Activated CD8-positive, alpha-beta memory T cell treated with anti-CD3 and anti-CD28 coated beads for 1 hour (primary cell): ENCODE measurements around the gene RFT1.

Source experiments
- DNase-seq, 2 donors: peaks; one replicate each; pipeline ENCODE4 v3.0.0-alpha.2; 2020; ENCODE audit warnings: low read depth in 1 of 2; ENCODE audit errors: extremely low read depth in 1 of 2

RFT1 gene, protein sequence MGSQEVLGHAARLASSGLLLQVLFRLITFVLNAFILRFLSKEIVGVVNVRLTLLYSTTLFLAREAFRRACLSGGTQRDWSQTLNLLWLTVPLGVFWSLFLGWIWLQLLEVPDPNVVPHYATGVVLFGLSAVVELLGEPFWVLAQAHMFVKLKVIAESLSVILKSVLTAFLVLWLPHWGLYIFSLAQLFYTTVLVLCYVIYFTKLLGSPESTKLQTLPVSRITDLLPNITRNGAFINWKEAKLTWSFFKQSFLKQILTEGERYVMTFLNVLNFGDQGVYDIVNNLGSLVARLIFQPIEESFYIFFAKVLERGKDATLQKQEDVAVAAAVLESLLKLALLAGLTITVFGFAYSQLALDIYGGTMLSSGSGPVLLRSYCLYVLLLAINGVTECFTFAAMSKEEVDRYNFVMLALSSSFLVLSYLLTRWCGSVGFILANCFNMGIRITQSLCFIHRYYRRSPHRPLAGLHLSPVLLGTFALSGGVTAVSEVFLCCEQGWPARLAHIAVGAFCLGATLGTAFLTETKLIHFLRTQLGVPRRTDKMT

DNA sequence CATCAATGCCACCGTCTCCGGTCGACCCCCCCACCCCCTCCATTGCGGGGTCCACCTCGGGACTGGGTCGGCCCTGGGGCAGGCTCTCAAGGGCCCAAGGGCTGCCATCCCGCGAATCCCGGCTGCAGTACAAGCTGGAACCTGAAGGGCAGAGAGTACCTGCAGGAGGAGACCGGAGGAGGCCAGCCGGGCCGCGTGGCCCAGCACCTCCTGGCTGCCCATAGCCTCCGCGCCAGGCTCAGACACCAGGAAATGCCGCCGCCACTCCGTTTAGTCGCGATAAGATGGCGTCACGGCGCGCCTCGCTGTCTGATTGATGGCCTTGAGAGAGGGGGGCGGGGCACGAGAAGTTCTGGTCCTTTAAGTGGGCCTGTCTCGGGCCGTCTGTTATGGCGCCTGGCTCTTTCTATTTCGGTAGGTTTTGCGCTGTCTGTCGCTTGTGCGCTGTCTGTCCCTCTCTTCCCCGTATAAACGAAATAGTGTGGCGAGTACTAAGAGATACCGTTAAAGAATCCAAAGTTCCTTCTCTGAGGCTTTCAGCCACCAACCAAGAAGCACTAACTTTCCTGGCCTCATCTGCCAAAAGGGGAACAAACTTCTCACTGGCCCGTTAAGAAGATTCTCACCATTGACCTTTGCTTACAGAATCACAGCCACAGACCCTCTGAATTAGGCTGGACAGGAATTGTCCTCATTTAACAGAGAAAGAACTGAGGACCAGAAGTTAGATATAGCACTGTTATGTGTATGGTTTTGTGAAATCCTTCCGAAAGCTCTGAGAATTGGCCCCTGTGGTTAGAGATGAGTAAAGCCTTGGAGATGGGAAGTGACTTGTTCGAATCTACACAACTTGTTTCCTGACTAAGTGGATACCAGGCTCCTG lies at the start of gene RFT1:
RFT1 (minus strand) TSS at position 257 of the 883 bp plus-strand sequence; CDS start at position 222, 35 bp downstream.
- peak; percentile 96 to 97 for DNase-seq

DNA sequence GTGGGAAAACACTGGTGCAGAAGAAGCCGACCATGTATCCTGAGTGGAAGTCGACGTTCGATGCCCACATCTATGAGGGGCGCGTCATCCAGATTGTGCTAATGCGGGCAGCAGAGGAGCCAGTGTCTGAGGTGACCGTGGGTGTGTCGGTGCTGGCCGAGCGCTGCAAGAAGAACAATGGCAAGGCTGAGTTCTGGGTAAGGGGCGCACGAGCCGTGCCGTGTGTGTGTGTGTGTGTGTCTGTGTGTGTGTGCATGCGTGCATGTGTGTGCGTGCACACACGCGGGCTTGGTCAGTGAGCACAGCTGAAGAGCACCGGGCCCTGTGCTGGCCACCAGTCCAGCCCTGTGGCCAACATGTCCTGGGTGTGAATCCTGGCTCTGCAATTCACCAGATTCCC lies 49.3 kb upstream of the RFT1 start:
- DNase-seq = no peak

DNA sequence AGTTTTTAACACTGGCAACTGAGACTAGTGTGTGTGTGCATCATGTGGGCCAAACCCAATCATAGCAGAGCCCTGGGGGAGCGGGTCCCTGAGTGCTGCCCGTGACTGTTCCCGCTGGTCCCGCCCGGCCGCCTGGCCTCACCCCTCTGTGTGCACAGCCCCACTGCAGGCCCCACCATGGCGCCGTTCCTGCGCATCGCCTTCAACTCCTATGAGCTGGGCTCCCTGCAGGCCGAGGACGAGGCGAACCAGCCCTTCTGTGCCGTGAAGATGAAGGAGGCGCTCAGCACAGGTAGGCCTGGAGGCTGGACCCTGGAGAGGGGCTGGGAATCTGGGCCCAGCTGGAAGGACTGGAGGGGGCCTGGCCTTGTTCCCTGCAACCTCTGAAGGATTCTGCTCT lies 48.0 kb upstream of the RFT1 start:
- no peak for DNase-seq

DNA sequence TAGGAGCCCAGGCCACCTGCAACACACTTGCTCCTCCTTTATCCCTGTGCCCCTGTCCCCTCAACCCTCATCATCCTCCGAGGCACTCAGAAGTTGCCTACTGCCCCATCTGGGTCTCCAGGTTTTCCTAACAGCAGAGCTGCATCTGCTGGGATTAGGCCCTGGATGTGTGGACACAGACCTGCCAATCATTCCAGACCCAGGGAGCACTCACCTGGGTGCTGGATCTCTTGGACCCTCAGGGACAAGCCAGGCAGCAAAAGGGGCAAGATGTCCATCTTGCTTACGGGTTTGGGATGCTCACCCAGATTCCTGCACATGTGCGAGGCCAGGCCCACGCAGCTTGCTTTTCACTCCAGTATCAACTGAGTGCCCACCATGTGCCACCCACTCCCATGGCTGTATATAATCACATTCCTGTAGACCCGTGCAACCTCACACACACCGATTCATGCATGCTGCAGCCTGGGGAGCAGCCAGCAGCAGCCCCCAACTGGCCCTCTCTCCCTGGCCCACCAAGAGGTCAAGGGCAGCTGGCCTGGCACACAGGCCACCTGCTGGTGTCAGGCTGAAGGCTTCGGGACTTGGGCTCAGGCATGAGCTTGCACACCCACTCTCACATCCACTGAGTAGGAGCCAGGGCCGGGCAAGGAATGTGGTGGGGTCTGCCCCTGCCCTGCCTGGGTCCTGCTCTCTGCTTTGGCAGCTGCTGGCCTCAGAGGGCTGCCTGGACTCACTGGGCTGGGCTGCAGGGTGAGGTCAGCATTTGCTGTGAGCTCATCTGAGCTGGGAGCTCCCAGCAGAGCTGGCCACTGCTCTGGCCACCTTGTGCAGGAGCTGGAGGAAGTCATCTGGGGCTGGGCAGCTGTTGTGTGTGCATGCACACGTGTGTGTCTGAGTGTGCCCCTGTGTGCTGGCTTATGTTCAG lies 45.6 kb upstream of the RFT1 start:
- no peak for DNase-seq

DNA sequence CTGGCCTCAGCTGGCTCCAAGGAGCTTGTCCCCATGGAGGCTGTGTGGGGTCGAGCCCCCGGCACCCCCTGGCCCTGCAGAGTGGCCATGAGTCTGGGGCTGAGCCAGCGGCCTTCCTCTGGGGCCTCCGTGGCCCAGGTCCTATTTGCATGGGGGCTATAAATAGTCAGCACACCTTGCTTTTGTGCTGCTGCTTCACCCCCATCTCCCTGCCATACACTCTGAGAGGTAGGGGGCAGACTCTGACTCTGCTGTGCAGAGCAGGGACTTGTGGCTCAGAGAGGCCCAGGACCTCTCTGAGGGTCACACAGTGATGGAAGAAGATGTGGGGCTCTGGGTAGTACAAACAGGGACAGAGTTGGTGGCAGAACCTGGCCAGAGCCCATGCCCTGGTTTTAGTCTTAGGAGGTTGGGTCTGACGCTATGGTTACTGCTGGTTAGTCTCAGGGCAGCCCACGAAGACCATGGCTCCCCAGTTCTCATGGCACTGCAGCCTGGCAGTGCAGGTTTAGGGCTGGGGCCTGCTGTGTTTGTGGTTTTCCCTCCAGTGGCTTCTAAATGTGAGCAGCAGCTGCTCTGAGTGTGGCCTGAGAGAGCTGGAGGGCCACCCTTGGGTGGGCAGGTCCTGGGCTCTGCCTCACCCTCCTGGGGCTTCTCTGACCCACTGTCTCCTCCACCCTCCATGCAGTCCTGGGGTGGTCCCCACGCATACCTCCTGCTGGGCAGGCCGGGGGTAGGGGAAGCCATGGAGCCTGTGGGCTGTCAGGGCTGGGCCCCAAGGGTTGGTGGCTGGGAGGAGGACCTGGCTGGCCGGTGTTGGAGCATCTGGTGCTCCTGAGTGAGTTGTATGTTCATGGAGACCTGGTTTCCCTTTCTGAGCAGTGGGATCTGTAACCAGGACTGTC lies 44.4 kb upstream of the RFT1 start:
- DNase-seq = no peak

DNA sequence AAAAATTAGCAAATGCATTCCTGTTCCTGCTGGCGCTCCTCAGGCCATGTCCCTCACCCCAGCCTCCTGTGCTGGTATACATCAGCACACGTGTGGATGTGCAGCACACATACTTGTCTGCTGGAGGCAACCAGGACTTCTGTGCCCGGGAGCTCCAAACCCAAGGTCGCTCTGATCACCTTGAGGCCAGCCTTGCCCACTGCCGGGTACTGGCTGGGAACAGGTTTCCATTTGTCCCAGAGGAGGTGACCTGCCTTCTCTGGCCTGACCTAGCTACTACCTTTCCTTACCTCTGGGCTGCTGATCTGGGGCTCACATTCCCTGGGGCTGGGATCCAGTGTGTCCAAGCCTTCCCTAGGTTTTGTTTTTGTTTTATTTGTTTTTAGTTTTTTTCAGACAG lies 42.9 kb upstream of the RFT1 start:
- DNase-seq = no peak

DNA sequence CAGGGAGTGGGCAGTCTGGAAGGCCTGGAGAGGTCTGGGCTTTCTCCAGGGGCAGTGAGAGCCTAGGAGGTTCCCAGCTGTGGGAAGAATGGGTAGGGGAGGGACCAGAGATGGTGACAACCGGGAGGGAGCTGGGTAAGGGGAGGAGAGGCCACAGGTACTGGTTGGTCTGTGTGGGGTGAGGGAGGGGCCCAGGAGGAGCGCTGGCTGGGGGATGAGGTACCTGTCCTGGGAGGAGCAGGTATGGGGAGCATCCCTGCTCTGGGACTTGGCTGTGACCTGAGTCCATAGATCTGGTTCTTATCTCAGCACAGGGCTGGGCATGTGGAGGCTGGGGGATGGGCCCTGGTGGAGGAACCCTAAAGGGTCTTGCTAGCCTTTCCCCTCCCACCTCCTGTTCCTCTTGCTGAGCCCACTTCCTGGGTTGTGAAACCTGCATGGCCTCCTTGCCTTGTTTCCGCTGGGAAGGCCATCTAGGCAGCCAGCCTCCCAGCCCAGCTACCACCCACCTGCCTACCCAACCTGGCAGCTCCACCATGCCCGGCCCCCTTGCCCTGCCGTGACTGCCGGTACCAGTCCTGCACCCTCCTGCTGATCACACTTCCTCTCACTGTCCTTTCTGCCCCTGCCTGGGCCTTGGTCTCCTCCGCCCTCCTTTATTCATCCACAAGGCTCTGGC lies 41.7 kb upstream of the RFT1 start:
- DNase-seq = no peak

DNA sequence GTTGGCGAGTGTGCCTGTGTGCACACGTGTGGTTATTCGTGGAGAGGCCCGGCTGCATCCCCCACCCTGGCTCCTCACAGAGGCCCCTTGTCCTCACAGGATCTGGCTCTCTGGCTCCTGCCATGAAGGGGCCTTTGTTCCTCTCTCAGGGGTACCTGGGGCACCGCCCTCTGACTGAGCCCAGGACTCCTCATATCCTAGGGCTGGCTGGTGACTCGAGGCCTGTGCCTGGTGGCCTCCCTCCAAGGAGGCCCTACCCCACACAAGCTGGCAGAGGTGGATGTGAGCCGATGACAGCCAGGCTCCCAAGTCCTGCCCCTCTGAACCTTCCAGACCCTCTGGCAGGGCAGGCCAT lies 40.8 kb upstream of the RFT1 start:
- DNase-seq = no peak

DNA sequence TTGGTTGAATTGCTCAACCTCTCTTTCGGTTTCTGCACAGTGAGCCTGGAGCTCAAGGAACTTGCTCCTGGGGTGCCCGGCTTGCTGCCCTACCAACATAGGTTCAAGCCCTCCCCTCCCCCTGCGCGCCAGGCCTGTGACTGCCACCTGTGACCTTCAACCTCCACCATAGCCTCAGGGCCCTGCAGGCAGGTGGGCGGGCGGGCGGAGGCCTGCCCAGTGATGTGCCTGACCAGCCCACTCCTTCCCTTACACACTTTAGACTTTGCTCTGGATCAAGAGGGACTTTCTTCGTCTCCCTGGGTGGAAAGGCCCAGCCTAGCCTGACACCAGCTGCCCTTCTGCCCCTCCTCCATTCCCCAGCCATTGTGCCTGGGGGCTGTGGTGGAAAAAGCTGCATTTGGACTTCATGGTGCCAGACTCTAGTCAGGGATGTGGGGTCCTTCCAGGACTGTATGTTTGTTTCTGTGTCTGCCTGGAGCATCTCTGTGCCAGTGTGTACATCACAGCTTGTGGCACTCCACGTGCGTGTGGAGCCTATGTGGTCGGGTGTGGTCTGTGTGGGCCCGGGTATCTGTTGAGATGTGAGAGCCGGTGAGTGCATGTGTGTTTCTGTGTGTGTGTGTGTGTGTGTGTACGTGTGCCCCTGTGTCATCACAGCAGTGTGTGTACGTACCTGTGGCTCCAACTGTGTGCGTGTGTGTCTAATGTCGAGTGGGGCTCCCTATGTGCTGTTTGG lies 40.3 kb upstream of the RFT1 start:
- no peak for DNase-seq

DNA sequence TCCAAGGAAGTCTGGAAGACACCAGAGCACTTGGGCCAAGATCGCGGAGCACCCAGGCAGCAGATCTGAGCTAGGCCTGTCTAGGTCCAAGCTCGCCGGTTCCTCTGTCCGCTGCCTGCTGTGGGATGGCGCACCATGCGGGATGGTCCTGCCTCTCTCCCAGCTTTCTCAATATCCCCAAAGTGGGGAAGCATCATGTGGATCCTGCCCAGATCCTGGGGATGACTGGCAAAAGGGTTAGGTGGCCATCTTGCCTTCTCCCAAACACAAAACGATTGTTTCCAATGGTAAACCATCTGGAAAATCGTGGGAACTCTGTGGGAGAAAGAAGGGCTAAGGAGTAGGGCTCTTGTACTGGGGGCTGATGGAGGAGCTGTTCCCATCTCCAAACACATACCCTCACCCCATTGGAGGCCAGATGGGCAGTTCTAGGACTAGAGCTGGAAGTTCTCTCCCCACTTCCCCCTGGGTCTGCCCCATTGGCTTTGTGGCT lies 39.6 kb upstream of the RFT1 start:
- DNase-seq = no peak

DNA sequence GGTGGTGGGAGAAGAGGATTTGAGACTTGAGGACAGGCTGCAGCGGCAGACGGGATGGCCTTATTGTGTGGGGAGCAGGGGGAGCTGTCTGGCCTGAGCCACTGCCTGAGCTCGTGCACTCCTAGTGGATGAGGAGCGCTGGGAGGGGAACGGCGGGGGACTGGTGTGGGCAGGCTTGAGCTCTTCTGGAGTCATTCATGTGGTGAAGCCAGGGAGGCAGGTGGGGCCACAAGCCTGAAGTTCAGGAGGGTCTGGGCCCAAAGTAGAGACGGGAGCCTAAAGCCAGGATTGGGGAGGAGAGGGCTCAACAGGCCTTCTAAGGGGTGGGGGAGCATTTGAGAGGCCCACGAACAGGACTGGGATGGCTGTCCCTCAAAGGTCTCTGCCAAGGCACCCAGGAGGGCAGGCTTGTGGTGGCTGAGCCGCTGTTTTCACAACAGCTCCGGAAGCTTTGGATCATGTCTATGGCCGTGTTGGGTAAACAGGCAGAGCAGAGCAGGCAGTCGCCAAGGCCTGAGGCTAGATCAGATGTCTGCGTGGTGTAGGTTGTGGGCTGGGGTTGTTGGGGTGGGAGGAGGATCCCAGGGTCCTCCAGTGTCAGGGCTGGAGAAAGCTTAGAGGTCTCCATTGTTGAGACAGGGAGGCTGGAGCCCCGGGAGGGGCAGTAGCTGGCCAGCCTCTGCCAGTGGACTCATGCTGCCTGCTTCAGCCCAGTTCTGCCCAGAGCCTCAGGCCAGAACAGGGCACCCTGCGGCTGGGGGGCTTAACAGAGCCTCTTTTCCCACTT lies 39.0 kb upstream of the RFT1 start:
- no peak for DNase-seq

DNA sequence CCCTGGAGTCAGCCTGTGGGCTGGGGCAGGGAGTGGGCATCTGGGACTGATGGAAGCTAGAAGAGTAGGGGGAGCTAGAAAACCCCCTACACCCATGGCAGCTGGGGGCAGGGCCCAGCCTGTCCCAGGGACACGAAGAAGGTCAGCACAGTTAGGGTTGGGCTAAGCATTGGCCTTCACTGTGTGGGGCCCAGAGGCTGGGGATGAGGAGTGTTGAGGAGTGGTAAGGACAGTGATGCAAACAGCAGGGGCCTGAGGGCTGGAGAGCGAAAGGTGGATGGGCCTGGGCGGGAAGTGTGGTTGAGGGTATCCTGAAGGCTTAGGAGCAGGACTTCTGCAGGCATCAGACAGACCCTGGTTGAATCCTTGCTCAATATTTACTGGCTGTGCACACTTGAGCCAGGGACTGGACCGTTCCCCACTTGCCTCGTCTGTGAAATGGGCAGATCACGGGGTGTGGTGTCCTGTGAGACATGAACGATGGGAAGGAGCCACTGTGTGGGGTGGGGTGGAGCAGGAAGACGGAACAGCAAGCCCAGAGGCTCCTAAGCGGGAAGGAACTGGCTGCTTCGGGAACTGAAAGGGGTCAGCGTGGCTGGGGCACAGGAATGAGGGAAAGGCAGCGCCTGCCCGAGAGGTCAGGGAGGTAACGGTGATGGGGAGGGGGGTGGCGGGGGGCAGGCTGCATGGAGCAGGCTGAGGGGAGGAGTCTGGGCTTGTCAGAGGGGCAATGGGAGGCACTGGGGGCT lies 38.1 kb upstream of the RFT1 start:
- no peak for DNase-seq

DNA sequence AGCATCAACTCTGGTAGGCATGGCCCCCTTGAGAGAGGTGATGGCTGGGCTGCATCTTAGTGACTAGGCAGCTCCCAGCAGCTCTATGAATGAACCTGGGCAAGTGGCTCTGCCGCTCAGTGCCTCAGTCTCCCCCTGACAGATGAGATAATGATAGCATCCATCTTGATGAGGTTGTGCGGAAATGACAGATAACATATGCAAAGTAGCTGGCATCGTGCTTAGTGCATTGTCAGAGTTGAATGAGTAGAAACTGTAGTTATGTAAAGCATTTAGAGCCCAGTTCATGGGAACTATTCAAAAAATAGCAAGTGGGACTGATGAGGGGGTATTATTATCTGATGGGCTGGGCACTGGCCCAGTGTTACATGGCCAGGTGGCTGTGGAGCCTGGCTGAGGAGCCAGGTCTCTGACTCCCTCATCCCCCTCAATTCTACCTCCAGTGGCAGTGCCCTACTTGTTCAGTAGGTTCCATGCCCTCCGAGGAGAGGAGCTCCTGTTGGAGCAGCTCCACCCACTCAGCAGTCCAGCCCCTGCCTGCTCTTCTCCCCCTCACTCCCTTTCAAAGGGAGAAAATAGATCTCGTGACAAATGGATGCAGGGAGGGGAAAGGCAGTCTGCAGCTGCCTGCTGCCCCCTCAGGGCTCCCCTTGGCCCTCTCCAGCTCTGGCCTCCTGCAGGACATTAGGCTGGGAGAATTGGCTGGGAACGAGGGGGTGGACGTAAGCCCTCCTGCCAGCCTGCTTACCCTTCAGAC lies 37.4 kb upstream of the RFT1 start:
- DNase-seq = no peak

DNA sequence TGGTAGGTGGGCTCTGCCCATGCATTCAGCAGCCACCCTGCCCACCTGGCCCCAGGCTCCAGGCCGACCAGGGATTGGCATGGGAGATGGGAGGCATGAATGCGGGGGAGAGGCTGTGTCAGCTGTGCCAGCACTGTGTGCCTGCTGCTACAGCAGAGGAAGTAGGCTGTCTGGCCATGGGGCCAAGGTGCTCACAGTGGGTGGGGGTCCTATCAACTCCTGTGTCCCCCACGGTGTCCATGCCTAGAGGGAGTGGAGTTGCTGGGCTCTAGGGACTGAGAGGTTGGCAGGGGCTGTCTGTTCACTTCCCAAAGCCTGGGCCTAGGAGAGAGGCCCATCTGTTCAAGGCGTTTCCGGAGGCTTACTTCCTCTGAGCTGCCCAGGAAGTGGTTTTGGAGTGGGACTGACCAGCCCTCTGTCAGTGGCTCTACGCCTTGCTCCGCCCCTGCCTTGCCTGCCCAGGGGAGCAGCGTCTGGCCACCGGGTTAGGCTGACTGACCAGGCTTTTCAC lies 36.6 kb upstream of the RFT1 start:
- DNase-seq = no peak

DNA sequence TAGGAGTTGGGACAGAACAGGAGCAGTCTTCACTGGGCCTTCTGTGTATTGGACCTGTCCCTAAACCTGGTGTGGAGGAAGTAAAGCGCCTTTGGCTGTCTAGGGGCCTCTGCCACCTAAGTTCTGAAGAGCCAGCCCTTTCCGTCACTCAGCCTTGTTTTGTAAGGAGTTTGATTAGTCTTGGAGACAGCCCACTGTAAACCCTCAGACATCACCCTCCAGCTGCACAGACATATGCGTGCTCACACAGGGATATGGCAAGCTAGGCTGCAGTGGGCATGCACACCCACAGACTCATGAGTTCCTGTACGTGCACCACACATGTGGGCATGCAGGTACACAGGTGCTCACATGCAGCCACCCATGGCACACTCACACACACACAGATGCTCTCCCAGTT lies 36.0 kb upstream of the RFT1 start:
- no peak for DNase-seq

DNA sequence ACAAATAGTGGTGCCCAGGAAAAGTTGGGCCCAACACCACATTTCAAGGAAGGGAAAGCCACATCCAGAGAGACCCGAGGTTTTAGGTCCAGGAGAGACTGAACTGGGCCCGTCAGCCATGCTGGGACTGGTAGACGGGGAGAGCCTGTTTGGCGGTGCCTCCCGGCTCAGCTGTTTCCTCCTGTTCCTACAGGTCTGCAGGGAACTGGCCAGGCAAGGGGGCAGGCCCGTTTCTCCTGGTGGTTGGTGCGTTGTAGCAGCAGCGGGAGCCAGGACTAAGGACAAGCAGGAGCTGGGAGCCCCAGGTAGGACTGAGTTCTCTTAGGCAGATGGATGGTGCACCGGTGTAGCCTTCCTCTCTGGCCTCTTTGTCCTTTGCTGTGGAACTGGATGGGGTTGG lies 34.7 kb upstream of the RFT1 start:
- DNase-seq = no peak
